Measurements from ENCODE around the gene SNRNP48. TPM values are rescaled to one million over a fixed set of nuclear protein-coding genes. Genes with fewer than 3 reads are reported as not detected.

The SNRNP48 gene
- total RNA-seq, 1 experiment from 2014 or later, result 7.7 TPM

- Histone ChIP-seq H3K79me2 (ENCODE audit: low read length) (peaks cover 92% of the 10 kb centered on the region), H3K4me2 (ENCODE audit: low read length) (no peak overlapping the region)
- POLR2A ChIA-PET (ENCODE audit: unreplicated experiment), result no interaction called here
Observed at GRCh38 chr6:7546383-7546782, 43.6 kb upstream of the SNRNP48 start.

GRCh38 chr6:7546896-7547295 is 43.1 kb upstream of the SNRNP48 start:
- intact Hi-C loops (cut with micrococcal nuclease), result no loop called here
- Histone ChIP-seq H3K27ac (ENCODE audit: low read length) (no peak overlapping the region), H3F3A (ENCODE audit: low read length, unreplicated experiment) (peaks cover 3% of the 10 kb centered on the region), H2AFZ (ENCODE audit: low read length) (no peak overlapping the region), H3K79me2 (ENCODE audit: low read length) (peaks cover 93% of the 10 kb centered on the region), H3K4me2 (ENCODE audit: low read length) (no peak overlapping the region), H3K27me3 (ENCODE audit: low read length) (no peaks in the 10 kb centered on the region), H4K20me1 (ENCODE audit: low read length) (peaks cover 51% of the 10 kb centered on the region), H3K9ac (ENCODE audit: low read length) (no peak overlapping the region), H3K9me3 (ENCODE audit: low read length) (no peaks in the 10 kb centered on the region), H3K9me2 (replicated peaks; ENCODE audit: low read length) (no peaks in the 10 kb centered on the region), H3K36me3 (ENCODE audit: low read depth, low read length) (no peaks in the 10 kb centered on the region), H3K4me1 (ENCODE audit: insufficient read depth, low read length) (peaks cover 61% of the 10 kb centered on the region), H3K4me3 (ENCODE audit: low read length) (no peak overlapping the region)
- ATAC-seq (no peak), DNase-seq (peak; percentile 49)
- CTCF ChIA-PET, result no interaction called here
- POLR2A ChIA-PET (ENCODE audit: unreplicated experiment), result interaction anchor here (0.6 kb wide), 1 partner anchor 400 kb away, joined by 3 read pairs; no protein-coding TSS in a partner anchor
- TF ChIP-seq EZH2 (IDR thresholded peaks at IDR 0.05; ENCODE audit: low read length, unreplicated experiment), result no peak
- TF ChIP-seq CTCF (conservative IDR thresholded peaks at IDR 0.05; ENCODE audit: low read depth, low read length), result no peak
- no peak for TF ChIP-seq EZH2phosphoT487 (IDR thresholded peaks at IDR 0.05; ENCODE audit: borderline replicate concordance, low read length)
- BruUV-seq (replicated peaks), result no TSS peak

More at GRCh38 chr6:7546383-7546782, 43.6 kb upstream of the SNRNP48 start:
- Histone ChIP-seq H3K4me1 (ENCODE audit: insufficient read depth, low read length) (peaks cover 61% of the 10 kb centered on the region), H3K27me3 (ENCODE audit: low read length) (no peaks in the 10 kb centered on the region), H3K9ac (ENCODE audit: low read length) (no peak overlapping the region), H3K9me3 (ENCODE audit: low read length) (no peaks in the 10 kb centered on the region), H3K4me3 (ENCODE audit: low read length) (no peak overlapping the region), H3K36me3 (ENCODE audit: low read depth, low read length) (no peaks in the 10 kb centered on the region), H3K27ac (ENCODE audit: low read length) (no peak overlapping the region), H3F3A (ENCODE audit: low read length, unreplicated experiment) (peaks cover 3% of the 10 kb centered on the region), H4K20me1 (ENCODE audit: low read length) (peaks cover 51% of the 10 kb centered on the region), H2AFZ (ENCODE audit: low read length) (no peak overlapping the region), H3K9me2 (replicated peaks; ENCODE audit: low read length) (no peaks in the 10 kb centered on the region)
- no TSS peak for BruUV-seq (replicated peaks)
- intact Hi-C loops (cut with micrococcal nuclease), result no loop called here
- ATAC-seq (no peak), DNase-seq (no peak)
- CTCF ChIA-PET, result interaction anchor here (0.6 kb wide), 1 partner anchor 137 kb away, joined by 5 read pairs; no protein-coding TSS in a partner anchor
- TF ChIP-seq EZH2phosphoT487 (IDR thresholded peaks at IDR 0.05; ENCODE audit: borderline replicate concordance, low read length), result no peak
- TF ChIP-seq CTCF (conservative IDR thresholded peaks at IDR 0.05; ENCODE audit: low read depth, low read length), result no peak
- no peak for TF ChIP-seq EZH2 (IDR thresholded peaks at IDR 0.05; ENCODE audit: low read length, unreplicated experiment)

GRCh38 chr6:7547315-7547714 is 42.7 kb upstream of the SNRNP48 start:
- Histone ChIP-seq H3K4me2 (ENCODE audit: low read length) (no peak overlapping the region), H3K9me2 (replicated peaks; ENCODE audit: low read length) (no peaks in the 10 kb centered on the region), H2AFZ (ENCODE audit: low read length) (no peak overlapping the region), H3K27ac (ENCODE audit: low read length) (no peak overlapping the region), H3K4me1 (ENCODE audit: insufficient read depth, low read length) (peaks cover 61% of the 10 kb centered on the region), H3F3A (ENCODE audit: low read length, unreplicated experiment) (peaks cover 3% of the 10 kb centered on the region), H3K27me3 (ENCODE audit: low read length) (no peaks in the 10 kb centered on the region), H3K36me3 (ENCODE audit: low read depth, low read length) (no peaks in the 10 kb centered on the region), H3K4me3 (ENCODE audit: low read length) (no peak overlapping the region), H3K9ac (ENCODE audit: low read length) (no peak overlapping the region), H3K79me2 (ENCODE audit: low read length) (peaks cover 93% of the 10 kb centered on the region), H3K9me3 (ENCODE audit: low read length) (no peaks in the 10 kb centered on the region), H4K20me1 (ENCODE audit: low read length) (peaks cover 51% of the 10 kb centered on the region)
- TF ChIP-seq EZH2 (IDR thresholded peaks at IDR 0.05; ENCODE audit: low read length, unreplicated experiment) (no peak), EZH2phosphoT487 (IDR thresholded peaks at IDR 0.05; ENCODE audit: borderline replicate concordance, low read length) (no peak), CTCF (conservative IDR thresholded peaks at IDR 0.05; ENCODE audit: low read depth, low read length) (no peak)
- intact Hi-C loops (cut with micrococcal nuclease), result no loop called here
- ATAC-seq, result no peak
- no peak for DNase-seq
- ChIA-PET POLR2A (ENCODE audit: unreplicated experiment) (interaction anchor here (0.6 kb wide), 1 partner anchor 401 kb away, joined by 3 read pairs; no protein-coding TSS in a partner anchor), CTCF (no interaction called here)
- BruUV-seq (replicated peaks), result no TSS peak

Measured in PC-3 (cell line).